GM20000 (cell line): ENCODE results near the gene MIA2.
"Not testable (repeated sequence)": the region's sequence is repeated elsewhere in the genome, so short reads cannot be mapped to it uniquely, and the experiment has no call there.

Source experiments
- DNase-seq: peaks from one replicate; pipeline ENCODE4 v3.0.0; 2012; ENCODE audit warnings: low spot score
- CTCF ChIP-seq: IDR thresholded peaks from 2 replicates; pipeline ENCODE4 v1.5.1; 2012; ENCODE audit warnings: mild to moderate bottlenecking, control low read depth; ENCODE audit errors: extremely low read depth, missing control alignments

MIA2 gene

GRCh38 chr14:39316830-39317553 is 83.3 kb downstream of the MIA2 start:
- no peak for DNase-seq
- TF ChIP-seq CTCF = no peak

GRCh38 chr14:39318574-39318973 is 84.9 kb downstream of the MIA2 start:
- DNase-seq = no peak
- no peak for TF ChIP-seq CTCF

DNA sequence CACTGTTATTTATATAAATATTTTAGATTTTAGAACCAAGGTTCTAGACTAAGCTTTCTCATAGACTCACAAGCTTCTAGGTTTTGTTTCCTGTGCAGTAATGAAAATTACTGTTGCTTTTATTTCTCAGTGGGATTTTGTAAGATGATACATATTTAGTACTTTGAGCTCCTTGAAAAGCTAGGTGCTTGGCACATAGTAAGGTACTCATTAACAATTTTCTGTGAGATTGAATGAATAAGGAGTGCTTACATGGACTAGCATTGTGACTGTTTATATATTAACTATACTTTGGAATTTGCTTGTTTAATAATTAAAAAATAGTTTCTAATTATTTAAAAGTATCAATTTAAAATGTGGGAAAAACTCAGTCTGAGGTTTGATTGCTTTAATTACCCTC is 85.7 kb downstream of the MIA2 start:
- TF ChIP-seq CTCF = no peak
- no peak for DNase-seq

DNA sequence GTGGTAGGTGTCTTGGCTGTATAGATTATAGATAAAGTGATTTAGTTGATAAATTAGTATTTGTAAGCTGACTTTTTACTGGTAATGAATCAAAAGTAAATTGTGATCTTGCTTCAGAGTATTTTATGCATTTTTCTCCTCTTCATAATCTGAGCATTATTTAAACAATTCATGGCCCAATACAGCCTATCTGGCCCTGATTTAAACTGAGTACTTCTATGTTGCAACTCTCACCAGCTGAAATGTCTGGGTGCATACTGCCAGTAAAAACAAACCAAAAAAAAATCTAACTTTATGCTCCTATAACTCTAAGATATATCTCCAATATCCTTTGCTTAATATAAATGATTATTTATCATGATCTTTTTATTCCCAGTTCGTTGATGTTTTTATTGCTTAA is 86.6 kb downstream of the MIA2 start:
- TF ChIP-seq CTCF = no peak
- DNase-seq = no peak

GRCh38 chr14:39322807-39323206 is 89.1 kb downstream of the MIA2 start:
- TF ChIP-seq CTCF = no peak
- no peak for DNase-seq

GRCh38 chr14:39324097-39324496 is 90.4 kb downstream of the MIA2 start:
- TF ChIP-seq CTCF = no peak

GRCh38 chr14:39339003-39339402 is 105.3 kb downstream of the MIA2 start:
- no peak for DNase-seq
- no peak for TF ChIP-seq CTCF

More at GRCh38 chr14:39324097-39324496, 90.4 kb downstream of the MIA2 start:
- DNase-seq = no peak

- DNase-seq = not testable (repeated sequence)
Observed at GRCh38 chr14:39341126-39341525, 107.4 kb downstream of the MIA2 start.
